Measurements from ENCODE around the gene CD3E.

CD3E gene

GRCh38 chr11:118353084-118353710, 48.7 kb downstream of the CD3E start:
- no peak overlapping the region for H3K27ac ChIP-seq
- TF ChIP-seq ZFX (IDR thresholded peaks at IDR 0.05; ENCODE audit: borderline replicate concordance) (no peak), CTCF (IDR thresholded peaks at IDR 0.05) (peak; percentile 81)

GRCh38 chr11:118358071-118358470, 53.5 kb downstream of the CD3E start:
- no peak overlapping the region for H3K27ac ChIP-seq
- TF ChIP-seq CTCF (IDR thresholded peaks at IDR 0.05): no peak

- TF ChIP-seq CTCF (IDR thresholded peaks at IDR 0.05) (no peak), ZFX (IDR thresholded peaks at IDR 0.05; ENCODE audit: borderline replicate concordance) (no peak)
- H3K27ac ChIP-seq: peak within 1 kb of the TSS; percentile 47
Observed at GRCh38 chr11:118359295-118359958, 54.9 kb downstream of the CD3E start, which contains the start of gene UBE4A. TSS of gene UBE4A (plus strand) at chr11:118359600. CDS start at chr11:118365081, 5,481 bp downstream.

GRCh38 chr11:118364956-118365615, 60.6 kb downstream of the CD3E start:
- TF ChIP-seq CTCF (IDR thresholded peaks at IDR 0.05) (no peak), ZFX (IDR thresholded peaks at IDR 0.05; ENCODE audit: borderline replicate concordance) (no peak)

More at GRCh38 chr11:118364956-118365615, 60.6 kb downstream of the CD3E start:
- H3K27ac ChIP-seq: no peak overlapping the region
